Breast epithelium (tissue), 3 donors: ENCODE measurements around the gene FOXN3.

Experiments used
- CTCF ChIP-seq, 3 donors: fragments of 450-650 bp; IDR thresholded peaks; one replicate each; pipeline ENCODE4 v1.5.1; 2016 to 2017; ENCODE audit warnings: antibody characterized with exemption in 3 of 3, mild to moderate bottlenecking in 3 of 3, moderate library complexity in 3 of 3
- POLR2A ChIP-seq: fragments of 450-650 bp; IDR thresholded peaks from one replicate; pipeline ENCODE4 v1.6.1; 2016; ENCODE audit warnings: antibody characterized with exemption, mild to moderate bottlenecking, moderate library complexity

- TF ChIP-seq CTCF (IDR thresholded peaks at IDR 0.05) (no peak), POLR2A (no peak)
These were observed 28.2 kb downstream of the FOXN3 start for GRCh38 chr14:89388853-89389252.
